Suprapubic skin (tissue), 4 donors: ENCODE measurements around the gene ASPDH. TPM values are rescaled to one million over a fixed set of nuclear protein-coding genes. Genes with fewer than 3 reads are reported as not detected.

Experiments
- DNase-seq, 2 donors: peaks; one replicate each; pipeline ENCODE4 v3.0.0-alpha.2; 2019; ENCODE audit warnings: low spot score in 2 of 2
- H3K27ac ChIP-seq: fragments of 200-600 bp; sonication (generic); one replicate; pipeline ENCODE4 v1.5.1; 2019
- H3K27me3 ChIP-seq: fragments of 200-600 bp; sonication (generic); one replicate; pipeline ENCODE4 v1.5.1; 2019
- H3K36me3 ChIP-seq: fragments of 200-600 bp; sonication (generic); one replicate; pipeline ENCODE4 v1.5.1; 2019
- H3K4me1 ChIP-seq: fragments of 200-600 bp; sonication (generic); one replicate; pipeline ENCODE4 v1.5.1; 2019
- H3K4me3 ChIP-seq: fragments of 200-600 bp; sonication (generic); one replicate; pipeline ENCODE4 v1.5.1; 2019; ENCODE audit warnings: mild to moderate bottlenecking
- H3K9me3 ChIP-seq: fragments of 200-600 bp; sonication (generic); one replicate; pipeline ENCODE4 v1.5.1; 2019
- CTCF ChIP-seq, 2 donors: fragments of 200-600 bp in 1 of 2; fragments of 450-650 bp in 1 of 2; sonication (generic) in 1 of 2; IDR thresholded peaks; one replicate each; pipeline ENCODE4 v1.5.1; 2016 to 2019; ENCODE audit warnings: antibody characterized with exemption in 2 of 2, mild to moderate bottlenecking in 1 of 2, moderate library complexity in 1 of 2
- EP300 ChIP-seq: sonication (generic); formaldehyde crosslinking; IDR thresholded peaks from one replicate; pipeline ENCODE4 v1.6.1; 2017; ENCODE audit warnings: antibody characterized with exemption
- POLR2A ChIP-seq, 2 donors: fragments of 450-650 bp; IDR thresholded peaks; one replicate each; pipeline ENCODE4 v1.6.1; 2017; ENCODE audit warnings: antibody characterized with exemption in 2 of 2, mild to moderate bottlenecking in 2 of 2, moderate library complexity in 2 of 2
- POLR2AphosphoS5 ChIP-seq, 3 donors: sonication (generic); formaldehyde crosslinking; IDR thresholded peaks; one replicate each; pipeline ENCODE4 v1.6.1; 2017; ENCODE audit warnings: antibody characterized with exemption in 3 of 3
- WGBS: methylation state at CpG from one replicate; pipeline ENCODE4 v1.1.5; 2018; 5-methylcytosine and 5-hydroxymethylcytosine counted together
- total RNA-seq, 4 donors: library from RNA; depleted of rRNA; stranded (reverse); fragments of >200 nt; gene quantifications; one replicate each; pipeline ENCODE4 v1.1.0, GENCODE V29; 2016

Gene ASPDH
- total RNA-seq, 4 donors from 2014 or later, result not detected

DNA sequence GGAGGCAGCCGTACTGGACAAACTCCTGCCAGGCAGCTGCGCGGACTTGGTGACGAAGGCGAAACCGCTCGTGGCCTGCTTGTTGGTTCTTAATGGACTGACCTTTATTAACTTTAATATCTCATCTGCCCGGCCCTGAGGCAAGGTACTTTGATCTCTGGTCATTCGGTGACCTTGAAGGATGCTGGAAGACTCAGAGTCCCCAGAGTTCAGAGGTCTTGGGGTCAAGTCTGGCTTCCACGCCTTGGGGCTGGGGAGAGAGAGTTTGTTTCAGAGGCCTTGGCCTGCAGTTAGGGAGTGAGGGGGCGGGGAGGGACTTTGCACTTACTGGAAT, 47.0 kb downstream of the ASPDH start:
- WGBS, result 72% methylated on average over 7 of the region's 11 CpGs
- H3K4me3 ChIP-seq, result no peak overlapping the region
- DNase-seq, result no peak
- no peaks in the 10 kb centered on the region for H3K9me3 ChIP-seq
- peaks cover 6% of the 10 kb centered on the region for H3K27me3 ChIP-seq
- peaks cover 5% of the 10 kb centered on the region for H3K4me1 ChIP-seq
- H3K27ac ChIP-seq, result no peak overlapping the region
- no peaks in the 10 kb centered on the region for H3K36me3 ChIP-seq
- no peak for TF ChIP-seq EP300
- no peak for TF ChIP-seq POLR2A (IDR thresholded peaks at IDR 0.05)
- no peak for TF ChIP-seq POLR2AphosphoS5 (IDR thresholded peaks at IDR 0.05)

DNA sequence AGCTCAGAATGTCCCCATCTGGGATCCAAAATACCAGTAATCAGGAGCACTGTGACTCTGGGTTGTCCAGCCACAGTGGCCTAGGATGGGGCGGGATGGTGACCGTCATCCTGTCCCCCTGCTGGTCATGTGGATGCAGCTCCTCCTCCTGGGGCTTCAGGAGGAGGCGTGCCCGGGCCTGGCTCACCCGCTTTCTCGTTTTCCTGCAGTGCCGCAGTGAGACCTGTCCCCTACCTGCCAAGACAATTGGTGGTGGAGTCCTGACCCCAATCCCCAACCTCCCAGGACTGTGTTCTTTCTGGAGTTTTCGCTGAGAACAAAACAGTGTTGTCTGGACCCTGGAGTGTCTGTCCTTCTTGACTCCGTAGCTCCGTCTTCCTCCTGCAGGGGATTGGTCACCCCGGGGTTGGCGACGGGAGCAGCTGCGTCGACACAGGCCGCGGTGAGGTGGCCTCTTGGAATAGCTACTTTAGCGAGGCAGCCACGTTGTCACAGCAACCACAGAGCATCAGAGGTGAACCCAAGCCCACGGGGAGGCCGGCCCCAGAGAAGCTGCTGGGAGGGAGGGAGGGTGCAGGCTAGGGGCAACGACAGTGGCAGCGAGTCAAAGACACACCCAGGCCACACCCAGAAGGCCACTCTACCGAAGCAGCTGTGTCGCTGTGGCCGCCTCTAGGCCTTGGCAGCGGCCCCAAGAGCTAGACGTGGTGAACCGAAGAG, 47.6 kb downstream of the ASPDH start:
- H3K27ac ChIP-seq, result no peak overlapping the region
- peaks cover 5% of the 10 kb centered on the region for H3K4me1 ChIP-seq
- no peaks in the 10 kb centered on the region for H3K9me3 ChIP-seq
- DNase-seq, result no peak
- 41% methylated on average over 22 of the region's 29 CpGs for WGBS
- H3K27me3 ChIP-seq, result peaks cover 11% of the 10 kb centered on the region
- peak in 1 of 2 donors; percentile 18 for TF ChIP-seq CTCF (IDR thresholded peaks at IDR 0.05)
- no peak for TF ChIP-seq POLR2A (IDR thresholded peaks at IDR 0.05)
- TF ChIP-seq POLR2AphosphoS5 (IDR thresholded peaks at IDR 0.05), result no peak
- no peak for TF ChIP-seq EP300
- H3K36me3 ChIP-seq, result no peaks in the 10 kb centered on the region
- no peak overlapping the region for H3K4me3 ChIP-seq

- Histone ChIP-seq H3K36me3 (no peaks in the 10 kb centered on the region), H3K27me3 (peaks cover 21% of the 10 kb centered on the region), H3K9me3 (no peaks in the 10 kb centered on the region), H3K27ac (no peak overlapping the region), H3K4me1 (peaks cover 5% of the 10 kb centered on the region), H3K4me3 (no peak overlapping the region)
- TF ChIP-seq EP300 (no peak), POLR2AphosphoS5 (IDR thresholded peaks at IDR 0.05) (no peak), CTCF (IDR thresholded peaks at IDR 0.05) (no peak), POLR2A (IDR thresholded peaks at IDR 0.05) (no peak)
- no peak for DNase-seq
- WGBS, result 89% methylated on average over 13 of the region's 13 CpGs
Measured at GRCh38 chr19:50465000-50465399, 48.7 kb downstream of the ASPDH start.

DNA sequence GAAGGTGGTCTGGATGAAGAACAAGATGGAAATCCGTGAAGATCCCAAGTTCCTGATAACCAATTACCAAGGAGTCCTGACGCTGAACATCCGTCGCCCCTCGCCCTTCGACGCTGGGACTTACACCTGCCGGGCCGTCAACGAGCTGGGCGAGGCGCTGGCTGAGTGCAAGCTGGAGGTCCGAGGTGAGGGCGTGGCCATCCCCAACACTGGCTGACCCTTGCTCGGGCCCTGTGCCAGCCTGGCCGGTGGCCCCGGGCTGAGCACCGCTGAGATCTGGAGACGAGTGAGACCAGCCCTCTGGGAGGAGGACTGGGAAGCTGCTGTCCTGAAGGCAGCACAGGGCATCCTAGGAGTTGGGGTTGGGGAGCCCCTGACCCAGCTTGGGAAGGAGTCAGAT, 49.4 kb downstream of the ASPDH start:
- TF ChIP-seq EP300 (no peak), POLR2AphosphoS5 (IDR thresholded peaks at IDR 0.05) (no peak), CTCF (IDR thresholded peaks at IDR 0.05) (no peak), POLR2A (IDR thresholded peaks at IDR 0.05) (no peak)
- 83% methylated on average over 17 of the region's 19 CpGs for WGBS
- no peaks in the 10 kb centered on the region for H3K9me3 ChIP-seq
- DNase-seq, result no peak
- peaks cover 24% of the 10 kb centered on the region for H3K27me3 ChIP-seq
- H3K36me3 ChIP-seq, result no peaks in the 10 kb centered on the region
- peaks cover 5% of the 10 kb centered on the region for H3K4me1 ChIP-seq
- no peak overlapping the region for H3K27ac ChIP-seq
- H3K4me3 ChIP-seq, result no peak overlapping the region

GRCh38 chr19:50462970-50463369, 50.7 kb downstream of the ASPDH start:
- 82% methylated on average over 7 of the region's 7 CpGs for WGBS
- no peak for DNase-seq
- Histone ChIP-seq H3K9me3 (no peaks in the 10 kb centered on the region), H3K4me1 (peaks cover 5% of the 10 kb centered on the region), H3K27ac (no peak overlapping the region), H3K36me3 (no peaks in the 10 kb centered on the region), H3K27me3 (peaks cover 37% of the 10 kb centered on the region), H3K4me3 (no peak overlapping the region)
- no peak for TF ChIP-seq POLR2A (IDR thresholded peaks at IDR 0.05)
- no peak for TF ChIP-seq EP300
- no peak for TF ChIP-seq CTCF (IDR thresholded peaks at IDR 0.05)
- no peak for TF ChIP-seq POLR2AphosphoS5 (IDR thresholded peaks at IDR 0.05)

Other genes with a start within 250 kb of the ASPDH start
- 1 to 10 TPM; 1.5 to 3.1 (median 1.7) TPM for gene KCNC3, start 184.5 kb downstream of the ASPDH start, total RNA-seq
- gene NAPSA, start 148.3 kb downstream of the ASPDH start, total RNA-seq, result 1 to 10 TPM in 3 of 4 donors, not detected in 1; 1.7 to 3.7 (median 3.5) TPM
- 10 to 100 TPM; 80.6 to 94.7 (median 88.9) TPM for gene NR1H2, start 137.5 kb downstream of the ASPDH start, total RNA-seq
- gene POLD1, start 129.6 kb downstream of the ASPDH start, total RNA-seq, result 10 to 100 TPM; 17.2 to 26.9 (median 21.5) TPM
- not detected for gene SPIB, start 95.0 kb downstream of the ASPDH start, total RNA-seq
- gene MYBPC2, start 81.0 kb downstream of the ASPDH start, total RNA-seq, result under 1 TPM in 1 of 4 donors, not detected in 3; 0.29 TPM
- gene EMC10, start 37.4 kb downstream of the ASPDH start, total RNA-seq, result 10 to 100 TPM; 34.9 to 77.2 (median 71.1) TPM
- 1 to 10 TPM in 3 of 4 donors, not detected in 1; 3.9 to 5.0 (median 4.2) TPM for gene GARIN5A, start 37.1 kb downstream of the ASPDH start, total RNA-seq
- 10 to 100 TPM in 3 of 4 donors, 1 to 10 TPM in 1; 9.3 to 31.7 (median 28.7) TPM for gene JOSD2, start 2.7 kb downstream of the ASPDH start, total RNA-seq
- 1 to 10 TPM in 2 of 4 donors, under 1 TPM in 2; 0.24 to 1.0 (median 0.81) TPM for gene LRRC4B, start 54.5 kb upstream of the ASPDH start, total RNA-seq
- gene SYT3, start 126.0 kb upstream of the ASPDH start, total RNA-seq, result 1 to 10 TPM in 1 of 4 donors, under 1 TPM in 2, not detected in 1; 0.23 to 1.8 (median 0.30) TPM
- gene C19orf81, start 135.5 kb upstream of the ASPDH start, total RNA-seq, result 10 to 100 TPM in 1 of 4 donors, not detected in 3; 19.8 TPM
- gene SHANK1, start 205.9 kb upstream of the ASPDH start, total RNA-seq, result 1 to 10 TPM in 1 of 4 donors, under 1 TPM in 1, not detected in 2; 0.42 to 6.6 TPM
- gene CLEC11A, start 209.5 kb upstream of the ASPDH start, total RNA-seq, result 10 to 100 TPM in 1 of 4 donors, 1 to 10 TPM in 3; 5.8 to 14.1 (median 7.7) TPM